IMR-90 (cell line): ENCODE measurements around the gene TNFRSF25. TPM values are rescaled to one million over a fixed set of nuclear protein-coding genes. Genes with fewer than 3 reads are reported as not detected.

Experiments used
- ATAC-seq: fragments of 200-7000 bp; cut with Tn5 transposase; 2 replicates; pipeline ENCODE4 v1.9.1; 2020; ENCODE audit warnings: low read depth, mild to moderate bottlenecking, moderate library complexity
- BruUV-seq: library from RNA; stranded (reverse); fragments of 400-500 nt; replicated peaks from 2 replicates; lab custom pipeline; 2021; lab: Mats Ljungman, UMichigan
- CTCF ChIA-PET: fragments of 300-600 bp; formaldehyde crosslinking; extraction: SDS; loops from one replicate; lab custom pipeline; 2021; ENCODE audit warnings: antibody characterized with exemption; lab: Yijun Ruan, JAX
- POLR2A ChIA-PET: fragments of 300-600 bp; sonication (Branson Sonifier 250); formaldehyde crosslinking; loops from one replicate; lab custom pipeline; 2022; ENCODE audit warnings: antibody characterized with exemption; ENCODE audit not compliant: unreplicated experiment; lab: Charles Lee
- DNase-seq: peaks from one replicate; pipeline ENCODE4 v3.0.0; 2013
- H2AFZ ChIP-seq: replicated peaks from 2 replicates; pipeline ENCODE3; 2013; ENCODE audit warnings: low read length, mild to moderate bottlenecking; ENCODE audit not compliant: poor library complexity
- H2AK5ac ChIP-seq: 2 replicates; pipeline ENCODE4 v1.6.1; 2013; ENCODE audit warnings: low read depth, low read length, inconsistent platforms
- H2AK9ac ChIP-seq: replicated peaks from 2 replicates; pipeline ENCODE3; 2013; ENCODE audit warnings: mild to moderate bottlenecking, low read depth, low read length, moderate library complexity; ENCODE audit not compliant: poor library complexity
- H2BK120ac ChIP-seq: 2 replicates; pipeline ENCODE4 v1.6.1; 2013; ENCODE audit warnings: low read depth, low read length, inconsistent platforms
- H2BK15ac ChIP-seq: 3 replicates; pipeline ENCODE4 v1.6.1; 2013; ENCODE audit warnings: low read depth, low read length, inconsistent platforms
- H2BK20ac ChIP-seq: 2 replicates; pipeline ENCODE4 v1.6.1; 2013; ENCODE audit warnings: low read depth, mild to moderate bottlenecking, inconsistent platforms, low read length, moderate library complexity
- H2BK5ac ChIP-seq: 2 replicates; pipeline ENCODE4 v1.6.1; 2013; ENCODE audit warnings: mild to moderate bottlenecking, low read depth, low read length, inconsistent platforms; ENCODE audit not compliant: poor library complexity, severe bottlenecking
- H3K14ac ChIP-seq: replicated peaks from 2 replicates; pipeline ENCODE4 v1.6.1; 2013; ENCODE audit warnings: low read depth, low read length, inconsistent platforms
- H3K18ac ChIP-seq: 2 replicates; pipeline ENCODE4 v1.6.1; 2013; ENCODE audit warnings: low read depth, low read length, control low read depth
- H3K23ac ChIP-seq: 2 replicates; pipeline ENCODE4 v1.6.1; 2013; ENCODE audit warnings: low read depth, low read length, inconsistent platforms
- H3K27ac ChIP-seq: 2 replicates; pipeline ENCODE4 v1.5.1; 2013; ENCODE audit warnings: mild to moderate bottlenecking, control low read depth, low read length; ENCODE audit not compliant: insufficient read depth
- H3K27me3 ChIP-seq: 2 replicates; pipeline ENCODE4 v1.6.1; 2013; ENCODE audit warnings: low read length; ENCODE audit not compliant: control insufficient read depth, insufficient read depth
- H3K36me3 ChIP-seq: 2 replicates; pipeline ENCODE4 v1.6.1; 2013; ENCODE audit warnings: low read length, mixed read lengths; ENCODE audit not compliant: control insufficient read depth, insufficient read depth
- H3K4ac ChIP-seq: 2 replicates; pipeline ENCODE4 v1.6.1; 2013; ENCODE audit warnings: low read depth, low read length, inconsistent platforms
- H3K4me1 ChIP-seq: 2 replicates; pipeline ENCODE4 v1.6.1; 2013; ENCODE audit warnings: low read length, mixed read lengths; ENCODE audit not compliant: control insufficient read depth, insufficient read depth
- H3K4me2 ChIP-seq: 2 replicates; pipeline ENCODE4 v1.6.1; 2013; ENCODE audit warnings: low read depth, mild to moderate bottlenecking, control low read depth, low read length, moderate library complexity
- H3K4me3 ChIP-seq: 2 replicates; pipeline ENCODE4 v1.5.1; 2013; ENCODE audit warnings: low read depth, mild to moderate bottlenecking, control low read depth, low read length, moderate library complexity; ENCODE audit not compliant: insufficient read depth
- H3K56ac ChIP-seq: 2 replicates; pipeline ENCODE4 v1.6.1; 2013; ENCODE audit warnings: low read length, inconsistent platforms; ENCODE audit not compliant: insufficient read depth; ENCODE audit errors: extremely low read depth
- H3K79me1 ChIP-seq, 2 experiments: 2 replicates each; pipeline ENCODE4 v1.6.1; 2013; ENCODE audit warnings: low read length in 2 of 2, inconsistent platforms in 1 of 2, low read depth in 1 of 2
- H3K9ac ChIP-seq: 2 replicates; pipeline ENCODE4 v1.6.1; 2013; ENCODE audit warnings: low read depth, low read length, control low read depth
- H3K9me1 ChIP-seq: 2 replicates; pipeline ENCODE4 v1.6.1; 2013; ENCODE audit warnings: low read length, inconsistent platforms; ENCODE audit not compliant: insufficient read depth
- H3K9me3 ChIP-seq: 2 replicates; pipeline ENCODE4 v1.6.1; 2013; ENCODE audit warnings: low read length; ENCODE audit not compliant: control insufficient read depth, insufficient read depth
- H4K20me1 ChIP-seq: 2 replicates; pipeline ENCODE4 v1.6.1; 2013; ENCODE audit warnings: low read length, inconsistent platforms; ENCODE audit not compliant: insufficient read depth
- H4K5ac ChIP-seq: 2 replicates; pipeline ENCODE4 v1.6.1; 2013; ENCODE audit warnings: mild to moderate bottlenecking, low read depth, low read length, control low read depth
- H4K8ac ChIP-seq, 2 experiments: 2 replicates each; pipeline ENCODE4 v1.6.1; 2013; ENCODE audit warnings: low read depth in 2 of 2, low read length in 2 of 2, control low read depth in 1 of 2, inconsistent platforms in 1 of 2
- H4K91ac ChIP-seq: 2 replicates; pipeline ENCODE4 v1.6.1; 2013; ENCODE audit warnings: low read depth, low read length, inconsistent platforms; ENCODE audit not compliant: insufficient read depth
- BHLHE40 ChIP-seq: fragments of 150-350 bp; IDR thresholded peaks from 2 replicates; pipeline ENCODE4 v1.6.1; 2016; ENCODE audit warnings: mild to moderate bottlenecking, low read depth, low read length
- CHD1 ChIP-seq: IDR thresholded peaks from 2 replicates; pipeline ENCODE4 v1.6.1; 2012; ENCODE audit warnings: low read depth, low read length, improper control_type of control experiment
- CTCF ChIP-seq: conservative IDR thresholded peaks from 2 replicates; pipeline ENCODE4 v1.5.1; 2012; ENCODE audit warnings: mild to moderate bottlenecking, low read depth, low read length, improper control_type of control experiment
- FOS ChIP-seq: fragments of 150-350 bp; IDR thresholded peaks from 2 replicates; pipeline ENCODE4 v1.6.1; 2016; ENCODE audit warnings: low read depth, low read length
- MAFK ChIP-seq: IDR thresholded peaks from 2 replicates; pipeline ENCODE4 v1.6.1; 2012; ENCODE audit warnings: low read depth, low read length, improper control_type of control experiment
- MAZ ChIP-seq: IDR thresholded peaks from 2 replicates; pipeline ENCODE4 v1.6.1; 2012; ENCODE audit warnings: low read depth, mild to moderate bottlenecking, low read length, improper control_type of control experiment, moderate library complexity, borderline replicate concordance
- MXI1 ChIP-seq: IDR thresholded peaks from 2 replicates; pipeline ENCODE4 v1.6.1; 2012; ENCODE audit warnings: low read depth, mild to moderate bottlenecking, low read length, moderate library complexity, borderline replicate concordance
- NFE2L2 ChIP-seq: fragments of 150-350 bp; IDR thresholded peaks from 2 replicates; pipeline ENCODE4 v1.6.1; 2016; ENCODE audit warnings: low read depth, mild to moderate bottlenecking, low read length
- POLR2A ChIP-seq: IDR thresholded peaks from 2 replicates; pipeline ENCODE4 v1.6.1; 2012; ENCODE audit warnings: mild to moderate bottlenecking, low read depth, low read length
- RAD21 ChIP-seq: IDR thresholded peaks from 2 replicates; pipeline ENCODE4 v1.6.1; 2012; ENCODE audit warnings: low read length, improper control_type of control experiment
- RCOR1 ChIP-seq: IDR thresholded peaks from 2 replicates; pipeline ENCODE4 v1.6.1; 2012; ENCODE audit warnings: mild to moderate bottlenecking, low read length, improper control_type of control experiment; ENCODE audit not compliant: insufficient replicate concordance
- RFX5 ChIP-seq: IDR thresholded peaks from 2 replicates; pipeline ENCODE4 v1.8.0; 2012; ENCODE audit warnings: low read depth, mild to moderate bottlenecking, low read length, moderate library complexity
- SMC3 ChIP-seq: fragments of 150-350 bp; IDR thresholded peaks from 2 replicates; pipeline ENCODE4 v1.6.1; 2016; ENCODE audit warnings: low read depth, mild to moderate bottlenecking, antibody characterized with exemption, low read length, moderate library complexity
- WGBS, 2 experiments: methylation state at CpG; one replicate each; pipeline versions ENCODE4 v1.1.5 to v1.1.7; 2013; ENCODE audit warnings: missing lambda C conversion rate in 2 of 2; ENCODE audit not compliant: insufficient read length in 1 of 2; ENCODE audit errors: extremely low coverage in 2 of 2; 5-methylcytosine and 5-hydroxymethylcytosine counted together
- dilution Hi-C: fragments of 300-500 bp; cut with HindIII; formaldehyde crosslinking; loops from one replicate; pipeline ENCODE4 v1.14.3; 2018; ENCODE audit warnings: low sequenced_read_pairs; ENCODE audit not compliant: unreplicated experiment
- in situ Hi-C: fragments of 300-500 bp; cut with MboI; formaldehyde crosslinking; loops from 3 replicates; pipeline ENCODE4 v1.14.3; 2019; ENCODE audit warnings: low sequenced_read_pairs, inconsistent platforms, mixed read lengths
- intact Hi-C: fragments of 100-400 bp; cut with micrococcal nuclease; formaldehyde crosslinking; loops from 2 replicates; pipeline ENCODE4 v1.10.0; 2022
- polyA plus RNA-seq, 3 experiments: library from polyadenylated mRNA; depleted of rRNA; stranded (reverse); fragments of >200 nt; gene quantifications; 2 replicates each; pipeline ENCODE4 v1.2.3, GENCODE V29; 2012; ENCODE audit warnings: low replicate concordance in 1 of 3
- total RNA-seq: library from RNA; depleted of rRNA; stranded (reverse); fragments of >200 nt; gene quantifications from 2 replicates; pipeline ENCODE4 v1.2.3, GENCODE V29; 2012
- TF ChIP-seq, protein P1 (sequence below): fragments of 150-350 bp; IDR thresholded peaks from 2 replicates; pipeline ENCODE4 v1.6.1; 2016; ENCODE audit warnings: low read depth, mild to moderate bottlenecking, low read length, moderate library complexity, borderline replicate concordance
- TF ChIP-seq, protein P2 (sequence below): fragments of 150-350 bp; IDR thresholded peaks from 2 replicates; pipeline ENCODE4 v1.6.1; 2017; ENCODE audit warnings: mild to moderate bottlenecking, antibody characterized with exemption, low read length, low read depth

TNFRSF25 gene
- total and polyA plus RNA-seq, 2 of the 4 experiments (the other 2 are of a cell fraction), result 1.3 to 11.2 TPM

GRCh38 chr1:6467744-6468688 lies 2.0 kb upstream of the TNFRSF25 start:
- CTCF ChIA-PET, result no interaction called here
- H3K27me3 ChIP-seq, result no peaks in the 10 kb centered on the region
- no peak overlapping the region for H3K18ac ChIP-seq
- no peak for TF ChIP-seq CTCF
- TF ChIP-seq NFE2L2, result no peak
- TF ChIP-seq MAFK, result no peak
- TF ChIP-seq SMC3, result no peak
- TF ChIP-seq CHD1, result no peak
- no peak for TF ChIP-seq POLR2A
- no peak for TF ChIP-seq FOS
- TF ChIP-seq RAD21, result no peak
- TF ChIP-seq MXI1, result no peak
- TF ChIP-seq, protein P1, sequence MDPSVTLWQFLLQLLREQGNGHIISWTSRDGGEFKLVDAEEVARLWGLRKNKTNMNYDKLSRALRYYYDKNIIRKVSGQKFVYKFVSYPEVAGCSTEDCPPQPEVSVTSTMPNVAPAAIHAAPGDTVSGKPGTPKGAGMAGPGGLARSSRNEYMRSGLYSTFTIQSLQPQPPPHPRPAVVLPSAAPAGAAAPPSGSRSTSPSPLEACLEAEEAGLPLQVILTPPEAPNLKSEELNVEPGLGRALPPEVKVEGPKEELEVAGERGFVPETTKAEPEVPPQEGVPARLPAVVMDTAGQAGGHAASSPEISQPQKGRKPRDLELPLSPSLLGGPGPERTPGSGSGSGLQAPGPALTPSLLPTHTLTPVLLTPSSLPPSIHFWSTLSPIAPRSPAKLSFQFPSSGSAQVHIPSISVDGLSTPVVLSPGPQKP, result no peak
- no peak for TF ChIP-seq MAZ
- TF ChIP-seq RCOR1, result no peak
- TF ChIP-seq, protein P2, sequence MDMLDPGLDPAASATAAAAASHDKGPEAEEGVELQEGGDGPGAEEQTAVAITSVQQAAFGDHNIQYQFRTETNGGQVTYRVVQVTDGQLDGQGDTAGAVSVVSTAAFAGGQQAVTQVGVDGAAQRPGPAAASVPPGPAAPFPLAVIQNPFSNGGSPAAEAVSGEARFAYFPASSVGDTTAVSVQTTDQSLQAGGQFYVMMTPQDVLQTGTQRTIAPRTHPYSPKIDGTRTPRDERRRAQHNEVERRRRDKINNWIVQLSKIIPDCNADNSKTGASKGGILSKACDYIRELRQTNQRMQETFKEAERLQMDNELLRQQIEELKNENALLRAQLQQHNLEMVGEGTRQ, result no peak
- TF ChIP-seq BHLHE40, result no peak
- TF ChIP-seq RFX5, result no peak

More at GRCh38 chr1:6467744-6468688, 2.0 kb upstream of the TNFRSF25 start:
- Histone ChIP-seq H3K56ac (no peak overlapping the region), H3K9me1 (no peaks in the 10 kb centered on the region), H2BK120ac (no peak overlapping the region), H2AFZ (no peak overlapping the region), H3K14ac (no peak overlapping the region), H3K36me3 (peaks cover 42% of the 10 kb centered on the region), H3K9me3 (no peaks in the 10 kb centered on the region), H4K8ac (no peak overlapping the region), H3K4me1 (no peaks in the 10 kb centered on the region), H4K20me1 (no peaks in the 10 kb centered on the region; the same call in 1 of the 2 replicates), H2AK9ac (no peak overlapping the region), H3K79me1 (no peaks in the 10 kb centered on the region), H3K9ac (no peak overlapping the region), H3K27ac (no peak overlapping the region), H3K23ac (no peak overlapping the region), H3K4ac (no peak overlapping the region), H3K4me3 (no peak overlapping the region), H2BK5ac (no peak overlapping the region), H3K4me2 (no peak overlapping the region), H4K91ac (no peak overlapping the region), H2AK5ac (no peak overlapping the region), H2BK15ac (no peak overlapping the region), H4K5ac (no peak overlapping the region), H2BK20ac (no peak overlapping the region)
- in situ Hi-C loops, result no loop called here
- intact Hi-C loops, result no loop called here
- dilution Hi-C loops, result no loop called here
- POLR2A ChIA-PET, result no interaction called here
- BruUV-seq, result no TSS peak
- no peak for ATAC-seq
- no peak for DNase-seq
- WGBS, 2 experiments, result 90% methylated on average over 9 of the region's 30 CpGs; no CpG with 5 or more reads in 1 of the 2 experiments
